Femur (tissue), 1 donor: ENCODE results near the gene ADAMTS17.

ENCODE experiments used
- DNase-seq: peaks from one replicate; pipeline ENCODE4 v3.0.0-alpha.2; 2017

Gene ADAMTS17

GRCh38 chr15:100309109-100310040 lies 32.4 kb downstream of the ADAMTS17 start:
- no peak for DNase-seq

- DNase-seq = peak; percentile 43
Observed at GRCh38 chr15:100308608-100309007, 33.2 kb downstream of the ADAMTS17 start.

- peak; percentile 61 for DNase-seq
Observed at GRCh38 chr15:100308213-100308600, 33.6 kb downstream of the ADAMTS17 start.

GRCh38 chr15:100307241-100308212 lies 34.2 kb downstream of the ADAMTS17 start:
- peak; percentile 57 for DNase-seq

DNA sequence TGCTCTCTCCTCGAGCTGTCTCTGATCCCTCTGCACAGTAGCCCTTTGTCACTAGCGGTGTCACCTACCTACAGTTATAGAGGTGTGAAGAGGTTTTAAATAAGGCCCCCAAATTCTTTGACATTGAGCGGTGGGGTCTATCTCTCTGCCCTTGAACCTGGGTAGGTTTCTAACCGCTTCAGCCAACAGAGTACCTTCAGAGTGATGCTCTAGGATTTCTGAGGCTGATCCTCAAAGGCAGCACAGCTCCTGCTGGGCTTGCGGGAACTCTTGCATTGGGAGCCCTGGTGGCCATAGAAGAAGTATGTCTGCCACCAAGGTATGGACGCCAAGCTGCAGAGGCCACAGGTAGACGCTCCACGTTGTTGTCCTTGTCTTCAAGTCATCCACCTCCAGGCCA lies 35.7 kb downstream of the ADAMTS17 start:
- DNase-seq = no peak

DNA sequence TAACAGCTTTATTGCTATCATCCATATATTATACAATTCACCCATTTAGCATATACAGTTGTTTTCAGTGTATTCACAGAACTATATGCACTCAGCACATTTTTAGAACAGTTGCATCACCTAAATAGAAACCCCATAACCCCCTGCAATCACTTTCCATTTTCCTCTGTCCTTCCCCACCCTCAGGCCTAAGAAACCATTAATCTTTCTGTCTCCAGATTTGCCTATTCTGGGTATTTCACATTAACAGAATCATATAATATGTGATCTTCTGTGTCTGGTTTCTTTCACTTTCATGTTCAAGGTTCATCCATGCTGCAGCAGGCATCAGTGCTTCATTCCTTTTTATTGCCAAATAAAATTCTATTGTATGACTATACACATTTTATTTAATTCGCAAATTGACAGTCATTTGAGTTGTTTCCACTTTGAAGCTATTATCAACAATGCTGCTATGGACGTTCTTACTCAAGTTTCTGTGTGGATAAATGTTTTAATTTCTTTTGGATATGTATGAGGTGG lies 39.8 kb downstream of the ADAMTS17 start:
- DNase-seq = no peak

DNA sequence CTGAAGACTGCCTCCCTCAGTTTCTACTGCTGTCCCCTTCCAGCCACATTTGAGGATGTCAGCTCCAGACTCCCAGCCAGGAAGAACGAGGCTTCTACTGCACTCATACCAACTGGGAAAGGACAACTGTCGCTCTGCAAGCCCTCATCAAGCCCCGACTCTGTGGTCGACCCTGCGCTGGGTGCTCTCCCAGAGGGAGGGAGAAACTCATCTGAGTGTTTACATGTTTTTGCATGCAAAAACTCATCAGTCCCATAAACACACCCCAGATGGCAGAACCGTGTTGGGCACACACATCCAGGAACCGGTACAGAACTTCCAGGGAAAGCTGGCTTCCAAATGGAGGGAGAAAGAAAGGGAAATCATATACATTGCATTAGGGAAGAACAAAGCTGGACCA lies 43.5 kb downstream of the ADAMTS17 start:
- no peak for DNase-seq

DNA sequence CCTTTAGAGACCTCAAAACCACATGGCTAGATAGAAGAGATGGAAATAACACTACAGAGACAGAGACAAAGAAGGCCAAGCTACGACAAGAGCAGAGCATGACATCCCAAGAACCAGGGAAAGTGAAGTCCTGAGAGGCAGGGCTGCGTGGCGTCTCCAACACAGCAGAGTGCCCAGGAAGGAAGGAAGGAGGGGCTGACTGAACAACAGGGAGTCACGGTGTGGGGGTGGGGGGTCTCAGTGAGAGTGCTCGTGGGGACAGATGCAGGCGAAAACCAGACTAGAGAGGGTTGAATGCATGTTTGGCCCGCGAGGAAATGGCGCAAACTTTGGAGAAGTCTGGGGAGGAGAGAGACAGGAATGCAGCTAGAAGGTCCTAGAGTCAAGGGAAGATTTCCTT lies 44.0 kb downstream of the ADAMTS17 start:
- DNase-seq = no peak

GRCh38 chr15:100295939-100296565 lies 45.7 kb downstream of the ADAMTS17 start:
- DNase-seq = no peak

DNA sequence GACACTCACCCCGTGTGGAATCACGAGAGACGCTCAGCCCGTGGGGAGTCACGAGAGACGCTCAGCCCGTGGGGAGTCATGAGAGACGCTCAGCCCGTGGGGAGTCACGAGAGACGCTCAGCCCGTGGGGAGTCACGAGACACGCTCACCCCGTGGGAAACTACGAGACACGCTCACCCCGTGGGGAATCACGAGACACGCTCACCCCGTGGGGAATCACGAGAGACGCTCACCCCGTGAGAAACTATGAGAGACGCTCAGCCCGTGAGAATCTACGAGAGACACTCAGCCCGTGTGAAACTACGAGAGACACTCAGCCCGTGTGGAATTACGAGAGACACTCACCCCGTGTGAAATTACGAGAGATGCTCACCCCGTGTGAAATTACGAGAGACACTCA lies 49.8 kb downstream of the ADAMTS17 start:
- no peak for DNase-seq

DNA sequence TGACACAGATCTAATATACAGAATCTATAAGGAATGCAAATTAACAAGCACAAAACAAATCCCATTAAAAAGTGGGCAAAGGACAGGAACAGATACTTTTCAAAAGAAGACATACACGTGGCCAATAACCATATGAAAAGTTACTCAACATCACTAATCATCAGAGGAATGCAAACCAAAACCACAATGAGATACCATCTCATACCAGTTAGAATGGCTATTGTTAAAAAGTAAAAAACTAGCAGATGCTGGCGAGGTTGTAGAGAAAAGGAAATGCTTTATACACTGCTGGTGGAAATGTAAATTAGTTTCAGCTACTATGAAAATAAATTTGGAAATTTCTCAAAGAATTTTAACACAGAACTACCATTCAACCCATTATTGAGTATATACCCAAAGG lies 50.7 kb downstream of the ADAMTS17 start:
- no peak for DNase-seq

DNA sequence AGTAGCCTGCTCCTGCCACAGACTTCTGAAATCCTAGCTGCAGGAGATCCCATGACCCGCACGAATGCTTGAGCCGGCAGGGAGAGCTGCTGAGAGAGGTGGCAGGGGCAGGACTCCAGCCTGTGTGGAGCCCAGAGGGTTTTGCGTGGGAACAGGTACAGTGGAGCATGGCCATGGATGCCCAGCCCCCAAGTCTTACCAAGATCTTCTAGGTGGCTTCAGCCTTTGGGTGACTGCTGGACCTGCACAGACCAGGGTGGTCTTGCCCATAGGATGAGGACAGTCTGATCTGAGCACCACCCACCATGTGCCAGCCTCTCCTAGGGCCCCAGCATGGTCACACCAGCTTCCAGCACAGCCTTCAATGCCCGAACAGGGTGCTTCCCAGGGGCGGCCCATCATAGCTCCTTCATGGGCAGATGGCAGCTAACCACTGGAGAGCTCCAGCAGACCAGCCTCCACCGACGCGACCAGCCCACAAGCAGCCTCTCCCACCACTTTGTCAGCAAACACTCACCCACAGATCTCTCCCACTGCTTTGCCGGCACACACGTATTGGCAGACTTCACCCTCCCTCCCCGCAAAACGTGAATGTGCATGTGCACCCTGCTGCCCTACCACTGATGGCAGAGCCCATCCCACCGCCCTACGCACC lies 56.0 kb downstream of the ADAMTS17 start:
- no peak for DNase-seq

DNA sequence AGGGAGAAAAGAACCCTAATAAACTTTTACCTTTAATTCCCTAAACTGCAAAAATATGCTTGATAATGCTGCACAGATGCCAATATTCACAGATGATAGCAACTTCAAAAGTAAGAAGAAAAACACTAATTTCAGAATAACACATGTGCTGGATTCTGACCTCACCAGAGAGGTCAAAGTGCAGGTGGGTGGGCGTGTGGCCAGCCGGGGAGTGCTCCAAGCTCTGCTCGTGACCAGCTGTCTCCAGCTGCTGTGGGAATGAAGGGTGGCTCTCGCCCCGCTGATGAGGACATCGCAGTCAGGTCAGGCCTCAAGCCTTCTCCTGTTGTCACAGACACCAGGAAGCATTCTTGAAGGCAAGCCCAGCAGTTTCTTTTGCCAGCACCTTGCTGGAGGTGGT lies 57.1 kb downstream of the ADAMTS17 start:
- peak; percentile 72 for DNase-seq

DNA sequence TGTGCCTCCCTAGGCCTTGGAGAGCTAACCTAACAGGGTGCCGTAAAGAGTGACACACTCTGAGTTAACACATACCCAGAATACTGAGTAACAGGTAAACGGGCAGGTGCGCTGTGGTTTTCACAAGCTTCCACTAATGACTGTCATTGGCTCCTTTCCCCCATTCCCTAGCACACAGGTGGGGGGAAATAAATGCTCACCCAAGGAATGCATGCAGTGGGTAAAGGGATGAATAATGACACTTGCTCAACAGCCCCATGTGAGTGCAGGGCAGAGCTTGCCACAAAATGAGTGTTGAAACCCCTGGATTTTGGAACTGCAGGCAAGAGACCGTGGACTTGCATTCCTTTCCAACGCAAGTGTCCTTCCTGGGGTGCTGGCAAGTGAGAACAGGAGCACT lies 57.6 kb downstream of the ADAMTS17 start:
- DNase-seq = no peak

- no peak for DNase-seq
Observed at GRCh38 chr15:100281096-100281917, 60.5 kb downstream of the ADAMTS17 start.

DNA sequence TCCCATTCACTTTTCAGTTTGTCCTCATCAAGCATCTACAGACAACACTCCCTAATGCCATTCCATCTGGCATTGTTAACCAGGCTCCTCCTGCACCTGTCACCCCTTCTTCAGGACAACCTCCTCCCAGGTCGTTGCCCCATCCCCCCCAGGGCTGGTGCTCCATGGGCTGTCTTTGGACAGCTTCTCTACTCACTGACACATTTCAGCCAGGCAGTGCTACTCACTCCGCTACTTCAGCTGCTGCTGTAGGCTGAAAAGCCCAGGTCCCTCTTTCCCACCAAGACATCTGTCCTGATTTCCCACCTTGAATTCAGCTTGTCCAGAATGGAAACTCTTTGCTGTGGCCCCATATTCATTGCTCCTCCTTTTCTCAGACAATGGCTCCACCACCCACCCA lies 61.9 kb downstream of the ADAMTS17 start:
- DNase-seq = no peak

GRCh38 chr15:100279446-100279845 lies 62.3 kb downstream of the ADAMTS17 start:
- no peak for DNase-seq

GRCh38 chr15:100278596-100279380 lies 63.0 kb downstream of the ADAMTS17 start:
- no peak for DNase-seq

DNA sequence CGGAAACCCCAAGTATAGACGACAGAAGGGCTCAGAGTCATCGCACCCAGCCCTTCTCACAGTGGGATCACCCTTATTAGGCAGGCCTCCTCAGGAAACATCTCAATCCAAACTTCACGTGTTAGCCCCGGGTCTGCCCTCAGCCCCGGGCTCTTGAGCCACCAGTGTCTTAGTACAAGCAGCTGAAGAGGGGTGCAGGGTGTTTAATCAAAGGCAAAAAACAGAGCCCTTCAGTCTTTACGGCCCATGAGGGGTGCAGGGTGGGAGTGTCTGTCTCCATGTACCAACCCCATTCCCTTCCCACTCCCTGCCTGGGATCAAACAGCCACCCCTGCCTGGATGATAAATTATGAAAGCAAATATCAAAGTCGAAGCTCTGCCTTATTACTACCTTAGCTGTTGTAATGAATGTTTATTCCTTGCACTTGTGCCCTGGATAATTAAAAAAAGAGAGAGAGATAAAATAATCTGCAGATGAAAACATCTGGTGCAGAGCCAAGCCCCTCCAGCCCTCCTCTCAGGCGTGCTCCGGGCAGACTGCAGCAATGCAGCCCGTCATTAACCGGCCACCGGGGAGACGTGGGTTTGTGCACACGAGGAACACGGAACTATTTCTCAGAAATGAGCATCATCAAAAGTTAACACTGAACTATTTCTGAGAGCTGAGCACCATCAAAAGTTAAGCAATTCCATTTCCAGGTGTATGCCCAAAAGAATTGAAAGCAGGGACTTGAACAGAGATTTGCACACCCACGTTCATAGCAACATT lies 64.5 kb downstream of the ADAMTS17 start:
- no peak for DNase-seq

DNA sequence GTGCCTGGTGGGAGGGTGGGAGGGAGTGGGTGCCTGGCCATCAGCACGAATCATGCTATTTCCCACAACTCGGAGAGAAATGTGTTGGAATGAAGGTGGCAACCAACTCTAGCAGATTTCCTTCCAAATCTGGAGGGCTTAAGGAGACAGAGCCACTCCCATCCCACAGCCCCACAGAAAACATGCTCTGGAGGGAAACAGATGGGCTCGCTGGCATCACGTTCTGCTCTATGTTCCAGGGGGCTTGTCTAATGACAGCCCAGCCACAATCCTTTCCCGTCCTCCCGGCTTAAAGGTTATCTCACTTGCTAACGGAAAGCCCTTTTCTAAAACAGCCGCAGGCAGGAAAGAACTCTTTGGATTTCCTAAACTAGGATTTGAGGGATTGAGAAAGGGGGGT lies 65.3 kb downstream of the ADAMTS17 start:
- no peak for DNase-seq
